GM04504 (cell line): ENCODE results near the gene MALT1.

Experiments
- DNase-seq: peaks from one replicate; pipeline ENCODE4 v3.0.0-alpha.2; 2012; ENCODE audit warnings: low read depth

The MALT1 gene

DNA sequence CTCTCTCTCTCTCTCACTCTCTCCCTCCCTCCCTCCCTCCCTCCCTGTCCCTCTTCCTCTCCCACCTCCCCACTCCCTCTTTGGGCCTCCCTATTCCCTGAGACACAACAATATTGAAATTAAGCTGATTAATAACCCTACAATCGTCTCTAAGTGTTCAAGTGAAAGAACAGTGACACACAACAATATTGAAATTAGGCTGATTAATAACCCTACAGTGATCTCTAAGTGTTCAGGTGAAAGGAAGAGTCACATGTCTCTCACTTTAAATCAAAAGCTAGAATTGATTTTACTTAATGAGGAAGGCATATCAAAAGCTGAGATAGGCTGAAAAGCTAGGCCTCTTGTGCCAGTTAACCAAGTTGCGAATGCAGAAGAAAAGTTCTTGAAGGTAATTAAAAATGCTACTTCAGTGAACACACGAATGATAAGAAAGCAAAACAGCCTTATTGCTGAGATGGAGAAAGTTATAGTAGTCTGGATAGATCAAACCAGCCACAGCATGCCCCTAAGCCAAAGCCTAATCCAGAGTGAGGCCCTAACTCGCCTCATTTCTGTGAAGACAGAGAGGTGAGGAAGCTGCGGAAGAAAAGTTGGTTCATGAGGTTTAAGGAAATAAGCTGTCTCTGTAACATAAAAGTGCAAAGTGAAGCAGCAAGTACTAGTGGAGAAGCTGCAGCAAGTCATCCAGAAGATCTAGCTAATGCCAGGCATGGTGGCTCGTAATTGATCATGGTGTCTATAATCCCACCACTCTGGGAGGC, 21.3 kb downstream of the MALT1 start:
- no peak for DNase-seq

DNA sequence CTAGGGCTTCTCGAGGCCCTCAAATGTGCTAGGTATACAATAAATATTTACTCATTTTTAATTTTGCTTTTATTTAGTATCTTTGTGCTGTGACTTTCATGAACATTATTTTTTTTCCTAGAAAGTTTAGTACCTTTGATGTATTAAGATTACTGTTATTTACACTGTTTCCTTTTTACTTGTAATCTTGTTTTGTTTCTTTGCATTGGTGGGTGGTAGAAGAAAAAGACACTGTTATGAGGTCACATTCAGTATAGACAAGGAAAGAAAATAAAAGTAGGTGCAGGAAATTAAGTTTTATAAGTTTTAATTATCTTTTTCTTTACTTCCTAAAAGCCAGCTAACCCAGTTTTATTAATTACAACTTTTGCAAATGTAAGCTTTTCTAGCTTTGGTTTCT, 23.0 kb downstream of the MALT1 start:
- no peak for DNase-seq

DNA sequence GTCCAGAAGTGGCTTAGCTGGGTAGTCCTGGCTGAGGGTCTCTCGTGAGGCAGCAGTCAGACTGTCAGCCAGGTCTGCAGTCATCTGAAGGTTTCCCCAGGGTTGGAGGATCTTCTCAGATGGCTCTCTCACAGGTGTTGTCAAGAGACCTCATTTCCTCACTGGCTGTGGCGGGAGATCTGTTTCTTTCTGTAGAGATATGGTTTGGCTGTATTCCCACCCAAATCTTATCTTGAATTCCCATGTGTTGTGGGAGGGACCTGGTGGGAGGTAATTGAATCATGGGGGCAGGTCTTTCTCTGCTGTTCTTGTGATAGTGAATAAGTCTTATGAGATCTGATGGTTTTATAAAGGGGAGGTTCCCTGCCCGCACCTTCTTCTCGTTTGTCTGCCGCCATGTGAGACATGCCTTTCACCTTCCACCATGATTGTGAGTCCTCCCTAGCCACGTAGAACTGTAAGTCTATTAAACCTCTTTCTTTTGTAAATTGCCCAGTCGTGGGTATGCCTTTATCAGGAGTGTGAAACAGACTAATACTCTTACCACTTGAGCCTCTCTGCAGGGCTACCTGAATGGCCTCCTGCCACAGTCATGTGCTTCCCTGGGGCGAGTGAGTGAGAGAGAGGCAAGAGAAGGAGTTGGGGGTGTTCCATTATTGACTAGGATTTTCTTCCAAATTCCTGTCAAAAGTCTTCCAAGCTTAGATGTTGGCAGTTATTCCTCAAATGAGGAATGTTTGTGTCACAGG, 23.6 kb downstream of the MALT1 start:
- no peak for DNase-seq

DNA sequence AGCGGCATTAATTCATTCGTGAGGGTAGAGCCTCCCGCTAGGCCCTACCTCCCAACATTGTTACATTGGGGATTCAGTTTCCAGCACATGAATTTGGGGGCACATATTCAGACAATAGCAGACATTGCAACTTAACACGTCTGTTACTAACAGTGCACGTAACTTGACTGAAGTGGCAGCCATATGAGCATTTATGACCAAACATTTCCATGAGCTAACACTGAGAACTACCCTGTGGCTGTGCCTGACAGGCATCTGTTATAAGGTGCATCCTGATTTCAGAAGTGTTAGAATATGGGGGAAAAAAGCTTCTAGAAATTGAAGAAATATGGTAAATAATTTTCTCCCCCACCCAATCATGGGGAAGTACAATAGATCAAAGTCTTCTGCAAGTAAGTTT, 24.5 kb downstream of the MALT1 start:
- no peak for DNase-seq

DNA sequence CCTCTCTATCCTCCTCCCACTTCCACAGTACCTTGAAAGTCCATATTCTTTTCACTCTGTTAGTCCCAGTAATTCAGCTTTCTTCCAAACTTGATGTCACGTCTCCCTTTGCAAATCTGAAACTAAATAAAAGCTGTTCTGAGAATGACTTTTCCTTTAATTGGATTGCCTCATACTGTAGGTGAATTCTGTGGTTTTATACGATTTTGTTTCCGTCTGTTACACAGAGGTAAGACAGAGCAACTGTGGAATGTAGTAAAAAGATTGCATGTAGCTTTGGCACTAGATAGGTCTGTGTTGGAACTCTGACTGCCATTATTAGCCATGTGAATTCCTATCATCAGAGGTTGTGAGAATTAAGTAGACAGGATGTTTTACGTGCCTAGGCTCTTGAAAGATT, 25.9 kb downstream of the MALT1 start:
- DNase-seq, result no peak

DNA sequence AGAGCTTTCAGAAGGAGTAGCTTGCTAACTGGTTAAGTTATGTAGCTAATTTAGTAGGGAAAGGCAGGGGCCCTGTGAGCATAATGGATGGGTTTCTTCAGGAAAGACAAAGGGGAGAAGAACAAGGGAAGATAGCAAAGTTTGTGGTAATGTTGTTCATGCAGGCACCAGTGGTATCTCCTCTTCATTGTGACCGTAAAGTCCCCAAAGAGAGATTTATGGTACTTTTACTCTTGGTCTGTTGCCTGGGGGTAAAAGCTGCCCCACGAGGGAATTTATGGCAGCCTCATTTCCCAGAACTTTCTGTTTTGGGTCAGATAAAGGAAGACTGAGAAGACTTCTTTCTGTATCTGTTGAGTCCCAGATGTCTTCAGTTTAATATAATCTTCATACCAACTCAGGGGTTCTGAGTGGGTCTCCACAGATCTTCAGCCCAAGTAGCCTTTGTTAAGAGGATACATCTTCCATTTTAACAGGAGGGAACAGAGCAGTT, 27.5 kb downstream of the MALT1 start:
- no peak for DNase-seq

DNA sequence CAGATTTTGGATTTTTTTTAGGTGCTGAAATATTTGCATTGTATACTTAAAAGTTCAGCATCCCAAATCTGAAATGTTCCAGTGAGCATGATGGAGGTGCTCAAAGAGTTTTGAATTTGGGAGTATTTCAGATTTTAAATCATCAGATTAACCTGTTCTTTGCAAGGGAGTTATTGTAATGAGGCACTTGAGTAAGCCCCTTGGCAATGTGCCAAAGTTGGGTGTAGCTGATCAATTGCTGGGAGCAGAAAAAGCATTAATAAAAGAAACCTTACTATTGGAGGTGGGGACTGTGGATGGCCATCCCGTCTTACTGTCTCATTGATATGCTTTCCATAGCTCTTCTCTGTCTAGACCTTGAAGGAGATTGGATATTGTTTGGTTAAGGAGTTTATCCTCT, 28.3 kb downstream of the MALT1 start:
- no peak for DNase-seq

DNA sequence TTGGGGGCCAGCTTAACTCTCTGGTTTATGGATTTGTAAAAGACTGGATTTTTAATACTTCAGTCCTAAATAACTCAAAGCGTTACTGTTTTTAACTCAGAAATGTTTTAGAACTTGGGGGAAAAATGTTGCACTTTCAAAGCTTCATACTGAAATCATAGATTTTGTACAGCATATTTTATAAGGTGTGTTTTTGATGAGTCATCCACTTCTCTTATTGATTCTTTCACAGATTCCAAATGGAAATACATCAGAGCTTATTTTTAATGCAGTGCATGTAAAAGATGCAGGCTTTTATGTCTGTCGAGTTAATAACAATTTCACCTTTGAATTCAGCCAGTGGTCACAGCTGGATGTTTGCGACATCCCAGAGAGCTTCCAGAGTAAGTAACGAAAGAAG, 28.9 kb downstream of the MALT1 start:
- DNase-seq, result no peak

DNA sequence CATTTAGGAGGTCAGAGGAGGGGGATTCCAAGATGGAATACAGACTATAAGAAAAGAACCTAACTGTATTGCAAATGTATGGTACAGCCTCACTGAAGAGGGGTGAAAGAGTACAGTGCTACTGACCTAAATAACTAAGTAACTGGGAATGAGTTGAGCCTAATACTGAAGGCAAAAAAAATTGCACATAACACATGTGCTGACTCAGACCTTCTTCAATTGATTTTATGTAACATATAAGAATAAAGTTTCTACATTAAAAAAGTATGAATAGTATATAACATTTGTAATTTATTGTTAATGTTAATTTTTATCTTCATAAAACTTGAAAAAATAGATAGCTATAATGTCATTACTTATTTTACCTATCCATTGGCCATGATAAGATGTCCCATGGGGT, 41.7 kb downstream of the MALT1 start:
- DNase-seq, result no peak

DNA sequence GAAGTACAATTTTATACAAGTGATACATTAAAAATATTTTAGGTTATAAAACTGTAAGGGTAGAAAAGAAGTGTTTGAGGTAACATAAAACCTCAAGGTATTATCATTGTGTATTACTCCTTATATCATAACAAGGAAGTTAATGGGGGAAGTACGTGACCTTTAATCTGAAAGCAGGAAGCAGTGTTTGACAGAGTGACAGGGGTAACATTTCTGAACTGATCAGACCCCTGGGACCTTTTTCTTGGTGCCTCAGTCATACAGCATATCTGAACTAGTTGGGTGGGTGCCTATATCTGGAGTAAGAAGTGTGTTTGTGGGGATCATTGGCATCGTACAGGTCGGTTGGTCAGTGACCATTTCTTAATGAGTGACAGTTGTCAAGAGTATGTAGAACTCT, 43.0 kb downstream of the MALT1 start:
- DNase-seq, result no peak

DNA sequence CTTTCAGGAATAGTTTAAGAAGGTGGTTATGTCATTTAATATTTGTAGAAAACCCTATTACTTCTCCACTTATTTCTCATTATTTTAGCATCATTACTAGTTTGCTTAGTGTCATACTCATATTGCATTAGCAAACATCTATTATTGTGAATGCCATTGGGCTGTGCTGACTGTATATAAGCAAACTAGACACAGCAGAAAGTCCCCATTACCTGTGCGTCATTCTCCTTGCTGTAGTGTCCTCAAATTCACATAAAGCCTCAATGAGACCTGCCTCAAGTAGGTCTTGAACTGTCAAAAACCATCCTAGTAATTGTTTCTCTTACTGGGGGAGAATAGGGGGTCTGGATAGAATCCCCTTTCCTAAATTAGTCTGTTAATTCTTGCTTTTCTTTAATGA, 43.6 kb downstream of the MALT1 start:
- no peak for DNase-seq

DNA sequence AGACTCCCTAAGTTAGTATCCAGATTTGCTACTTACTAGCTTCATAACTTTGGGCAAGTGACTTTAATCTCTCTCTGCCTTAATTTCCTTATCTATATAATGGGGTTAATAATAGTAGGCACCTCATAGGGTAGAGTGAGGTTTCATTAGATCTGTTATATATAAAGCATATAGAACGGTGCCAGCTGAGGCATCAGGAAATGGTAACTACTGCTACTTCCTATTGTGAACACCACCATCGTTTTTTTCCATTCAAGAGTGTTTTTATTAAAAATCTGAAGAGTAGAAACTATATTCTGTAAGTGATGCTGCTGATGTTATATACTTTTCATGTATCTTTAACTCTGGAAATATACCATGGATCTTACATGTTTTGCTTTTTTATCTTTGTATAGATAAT, 44.3 kb downstream of the MALT1 start:
- no peak for DNase-seq

DNA sequence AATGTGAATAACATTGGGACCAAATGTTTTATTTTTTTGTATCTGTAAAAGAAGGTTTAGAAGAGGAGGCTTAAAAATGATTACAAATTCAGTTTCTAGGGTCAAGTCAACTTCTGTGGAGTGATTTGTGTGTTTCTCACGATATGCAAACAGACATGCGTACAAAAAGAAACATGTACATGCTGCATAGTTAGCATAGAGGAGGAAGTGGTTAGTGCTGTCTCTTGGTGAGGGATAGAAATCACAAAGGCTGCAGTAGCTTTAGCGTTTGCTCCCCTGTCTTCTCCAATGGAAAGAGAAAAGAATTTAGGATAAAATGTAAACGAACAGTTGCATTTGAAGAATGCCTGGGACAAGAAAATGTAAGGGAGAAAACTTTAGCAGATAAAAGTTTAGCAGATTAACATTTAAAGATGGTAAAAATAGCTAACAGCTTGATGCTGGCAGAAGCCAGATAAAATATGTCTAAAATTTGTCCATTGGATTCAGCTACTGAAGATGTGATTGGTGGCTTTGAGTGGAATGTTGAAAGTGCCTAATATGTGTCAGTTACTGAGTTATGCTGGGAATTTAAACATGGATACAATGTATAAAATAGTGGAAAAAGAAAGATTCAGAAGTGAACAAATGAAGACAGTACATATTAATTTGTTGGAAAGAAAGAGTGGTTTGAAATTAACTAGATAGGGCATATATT, 44.9 kb downstream of the MALT1 start:
- no peak for DNase-seq

DNA sequence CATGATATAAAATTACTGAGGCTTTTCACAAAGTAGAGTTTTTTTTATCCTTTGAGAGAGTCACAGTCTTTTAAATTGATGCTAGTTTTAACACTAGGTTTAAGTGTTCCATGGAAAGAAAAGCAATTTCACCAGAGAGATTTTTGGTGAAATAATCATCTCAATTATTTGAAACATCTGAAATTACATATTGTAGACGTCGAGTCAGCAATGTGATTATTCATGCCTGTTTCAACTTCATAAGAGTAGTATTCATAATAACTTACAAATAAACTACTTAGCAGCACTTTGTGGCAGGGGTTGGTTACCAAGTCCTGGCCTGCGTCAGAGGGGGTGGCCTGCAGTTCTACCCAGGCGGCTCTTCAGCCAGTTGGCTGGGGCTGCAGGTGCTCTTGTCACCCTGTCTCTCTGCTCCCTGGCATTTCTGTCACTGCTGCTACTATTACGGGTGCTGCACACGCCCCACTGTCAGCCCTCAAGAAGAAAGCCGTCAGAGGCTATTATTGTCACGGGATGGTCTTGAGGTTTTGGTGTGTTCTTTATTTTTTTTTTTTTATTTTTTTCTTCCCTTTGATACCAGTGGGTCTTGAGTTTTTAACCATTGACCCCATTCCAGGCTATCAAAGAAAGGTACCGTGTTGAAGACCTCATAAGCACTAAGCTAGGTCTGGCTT, 50.4 kb downstream of the MALT1 start:
- no peak for DNase-seq

DNA sequence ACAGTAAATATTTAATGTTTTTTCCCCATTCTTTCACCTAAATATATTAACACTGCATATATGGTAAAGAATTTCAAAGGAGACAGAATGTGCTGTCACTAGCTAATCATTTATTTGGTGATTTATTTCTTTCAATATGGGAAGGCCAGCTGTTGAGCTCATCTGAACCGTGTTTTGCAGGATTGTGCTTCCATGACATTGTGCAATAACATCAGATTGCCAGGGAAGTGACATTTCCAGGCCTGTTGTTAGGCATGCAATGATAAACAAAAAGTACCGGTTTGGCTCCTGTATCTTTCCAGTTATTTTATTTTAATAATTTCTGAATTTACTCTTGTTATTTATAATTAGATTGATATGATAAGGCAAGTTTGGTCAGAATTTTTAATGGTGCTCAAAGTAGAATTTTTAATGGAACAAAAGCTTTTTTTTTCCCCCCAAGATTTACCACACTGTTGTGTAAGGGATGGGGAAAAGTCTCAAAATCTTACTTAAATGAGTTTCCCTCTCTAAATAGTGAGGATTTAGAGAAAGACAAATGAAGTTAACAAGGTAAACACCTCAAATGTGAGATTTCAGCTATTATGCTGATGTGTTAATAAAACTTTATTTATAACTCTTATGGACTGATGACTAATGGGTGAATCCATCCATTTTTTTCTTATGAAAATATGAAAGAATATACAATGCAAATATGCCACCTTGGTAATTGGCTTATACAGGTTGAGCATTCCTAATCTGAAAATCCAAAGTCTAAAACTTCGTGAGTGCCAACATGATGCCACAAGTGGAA, 52.7 kb downstream of the MALT1 start:
- DNase-seq, result peak; percentile 8

DNA sequence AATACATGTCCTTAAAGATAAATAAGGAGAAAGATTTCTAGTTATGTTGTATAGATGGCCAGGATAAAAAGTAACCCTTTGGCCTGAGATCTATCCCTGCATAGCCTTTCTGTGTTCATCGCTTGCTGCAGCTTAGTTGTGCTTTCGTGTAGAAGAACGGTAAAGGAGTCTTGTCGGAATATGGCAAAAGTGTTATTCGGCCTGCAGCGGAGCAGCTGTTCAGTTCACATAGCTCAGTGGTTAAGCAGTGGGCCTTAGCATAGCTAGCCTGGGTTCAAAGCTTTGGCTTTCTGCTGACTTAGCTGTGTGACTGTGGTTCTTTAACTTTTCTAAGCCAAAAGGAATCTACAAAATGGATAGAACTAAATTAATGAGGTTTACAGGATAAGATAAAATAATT, 55.4 kb downstream of the MALT1 start:
- no peak for DNase-seq

DNA sequence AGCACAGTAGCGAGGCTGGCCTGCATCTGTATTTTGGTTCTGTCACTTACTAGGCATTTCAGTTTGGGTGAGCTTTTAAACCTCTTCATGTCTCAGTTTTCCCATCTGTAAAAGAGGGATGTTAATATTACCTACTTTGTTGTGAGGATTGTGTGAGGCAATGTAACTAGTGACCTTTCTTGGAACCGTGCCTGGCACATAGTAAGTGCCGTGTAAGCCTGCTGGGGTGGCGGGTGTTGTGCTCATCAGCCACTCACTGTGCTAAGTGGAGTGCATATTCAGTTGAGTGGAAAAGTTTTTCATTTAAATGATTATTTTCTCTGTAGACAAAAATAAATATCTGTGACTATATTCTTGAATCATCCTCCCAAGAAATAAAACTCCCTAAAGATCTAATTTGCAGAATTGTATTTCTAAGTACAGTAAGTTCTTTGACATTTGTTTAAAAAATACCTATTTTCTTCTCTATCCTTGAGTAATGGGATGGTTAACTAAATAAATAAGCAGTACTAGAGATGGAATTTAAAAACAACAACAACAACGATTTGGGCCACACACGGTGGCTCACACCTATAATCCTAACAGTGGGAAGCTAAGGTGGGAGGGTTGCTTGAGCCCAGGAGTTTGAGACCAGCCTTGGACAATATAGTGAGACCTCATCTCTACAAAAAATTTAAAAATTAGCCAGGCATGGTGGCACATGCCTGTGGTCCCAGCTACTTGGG, 56.7 kb downstream of the MALT1 start:
- DNase-seq, result no peak

DNA sequence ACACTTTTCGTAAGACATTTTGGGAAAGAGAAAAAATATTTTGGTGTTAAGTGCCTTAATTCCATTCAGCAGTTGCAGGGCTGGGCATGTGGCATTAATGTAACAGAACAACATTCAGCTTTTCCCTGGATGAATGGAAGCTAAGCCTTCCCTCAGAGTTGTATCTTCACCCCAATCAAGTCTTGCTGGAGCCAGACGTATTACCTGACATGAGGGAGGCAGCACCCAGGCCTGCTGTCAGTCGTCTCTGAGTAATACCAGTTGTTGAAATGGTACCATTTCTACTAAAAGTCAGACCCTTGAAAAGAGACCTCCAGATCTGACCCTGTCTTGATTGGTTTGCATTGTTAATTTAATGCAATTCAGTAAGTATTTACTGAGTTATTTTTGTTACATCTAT, 57.5 kb downstream of the MALT1 start:
- DNase-seq, result no peak

DNA sequence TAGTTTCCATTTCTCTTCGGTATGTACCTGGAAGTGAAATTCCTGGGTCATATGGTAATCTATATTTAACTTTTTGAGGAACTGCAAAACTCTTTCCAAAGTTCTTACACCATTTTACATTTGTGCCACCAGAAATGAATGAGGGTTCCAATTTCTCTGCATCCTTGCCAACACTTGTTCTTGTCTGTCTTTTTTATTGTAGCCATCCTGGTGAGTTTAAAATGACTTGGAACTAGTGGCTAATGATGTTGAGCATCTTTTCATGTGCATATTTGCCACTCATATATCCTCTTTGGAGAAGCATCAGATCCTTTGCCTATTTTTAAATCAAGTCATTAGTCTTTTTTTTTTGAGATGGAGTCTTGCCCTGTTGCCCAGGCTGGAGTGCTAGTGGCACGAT, 59.4 kb downstream of the MALT1 start:
- DNase-seq, result no peak

DNA sequence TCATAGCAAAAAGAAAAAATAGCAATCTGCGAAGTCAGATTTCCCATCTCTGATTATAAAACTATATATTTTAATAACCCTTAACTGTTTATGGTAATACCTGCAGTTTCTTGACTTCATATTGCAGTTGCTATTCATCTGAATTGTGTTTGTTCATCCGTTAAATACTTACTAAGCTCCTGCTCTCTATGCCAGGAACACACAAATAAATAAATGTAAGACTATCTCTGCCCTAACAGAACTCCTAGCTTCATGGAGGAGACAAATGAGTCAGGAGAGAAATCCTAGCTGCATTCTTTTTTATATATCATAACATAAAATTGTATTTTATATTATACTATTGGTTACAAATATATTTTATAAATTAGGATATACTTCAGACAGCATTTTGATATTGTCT, 61.2 kb downstream of the MALT1 start:
- no peak for DNase-seq

DNA sequence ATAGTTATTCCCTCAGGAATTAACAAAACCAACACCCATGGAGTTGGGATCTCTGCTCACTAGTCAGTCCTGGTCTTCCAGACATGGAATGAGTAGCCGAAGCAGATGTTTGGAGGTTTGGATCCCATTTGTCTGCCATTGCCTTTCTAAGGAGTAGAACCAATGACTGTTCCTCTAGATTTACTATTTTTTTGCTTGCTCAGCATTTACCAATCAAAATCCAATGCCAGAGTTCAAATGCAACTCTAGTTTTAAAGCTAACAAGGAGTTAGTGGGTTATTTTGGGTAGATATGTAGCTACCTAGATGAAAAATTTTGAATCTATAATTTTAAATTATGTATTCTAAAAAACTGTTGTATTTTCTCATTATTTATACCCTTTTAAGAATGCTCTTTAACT, 62.6 kb downstream of the MALT1 start:
- DNase-seq, result no peak
